HL-60 (cell line): ENCODE data around the gene FOXC2.

ENCODE experiments used
- DNase-seq, 2 experiments: peaks; one replicate each; pipeline ENCODE4 v3.0.0-alpha.2; 2010 to 2020; ENCODE audit warnings: low read depth in 1 of 2, low spot score in 1 of 2
- H3K27ac ChIP-seq: fragments of 250-450 bp; sonication (Bioruptor Pico); replicated peaks from 2 replicates; pipeline ENCODE4 v1.5.1; 2020; ENCODE audit warnings: mild to moderate bottlenecking, moderate library complexity
- H3K27me3 ChIP-seq: fragments of 250-450 bp; sonication (Bioruptor Pico); 2 replicates; pipeline ENCODE4 v1.5.1; 2021; ENCODE audit warnings: mild to moderate bottlenecking, moderate library complexity; ENCODE audit not compliant: insufficient read depth, poor library complexity, severe bottlenecking
- H3K4me3 ChIP-seq: replicated peaks from 2 replicates; pipeline ENCODE4 v1.5.1; 2011; ENCODE audit warnings: mild to moderate bottlenecking, control low read depth, low read length; ENCODE audit not compliant: insufficient read depth
- CTCF ChIP-seq: IDR thresholded peaks from one replicate; pipeline ENCODE4 v1.5.1; 2011; ENCODE audit warnings: low read length, control low read depth, inconsistent platforms; ENCODE audit not compliant: insufficient read depth
- GABPA ChIP-seq: IDR thresholded peaks from 2 replicates; pipeline ENCODE4 v1.6.1; 2012; ENCODE audit warnings: low read depth
- POLR2AphosphoS5 ChIP-seq: IDR thresholded peaks from 2 replicates; pipeline ENCODE4 v1.6.1; 2012; ENCODE audit warnings: low read depth
- REST ChIP-seq: IDR thresholded peaks from 2 replicates; pipeline ENCODE4 v1.6.1; 2012; ENCODE audit warnings: low read depth; ENCODE audit not compliant: insufficient replicate concordance
- SPI1 ChIP-seq: IDR thresholded peaks from 2 replicates; pipeline ENCODE4 v1.6.1; 2012; ENCODE audit warnings: low read depth, mild to moderate bottlenecking, borderline replicate concordance
- long read RNA-seq: library from polyadenylated mRNA; unstranded; transcript quantifications from one replicate; pipeline ENCODE4 v2.0.0, GENCODE V29; 2020

Gene FOXC2
- long read RNA-seq = 0 reads

GRCh38 chr16:86566601-86566965 is at the start of gene FOXC2:
FOXC2 (plus strand) TSS chr16:86566829; CDS start chr16:86567336, 507 bp downstream.
- peaks cover 12% of the 10 kb centered on the region for H3K27me3 ChIP-seq
- DNase-seq = no peak
- TF ChIP-seq SPI1 = no peak
- no peak within 1 kb of the TSS for H3K27ac ChIP-seq
- no peak within 1 kb of the TSS for H3K4me3 ChIP-seq

GRCh38 chr16:86517033-86517432 is 49.6 kb upstream of the FOXC2 start:
- H3K27me3 ChIP-seq = peaks cover 8% of the 10 kb centered on the region
- no peak for DNase-seq
- no peak overlapping the region for H3K4me3 ChIP-seq
- TF ChIP-seq GABPA (no peak), CTCF (no peak), REST (no peak), SPI1 (no peak), POLR2AphosphoS5 (no peak)
- no peak overlapping the region for H3K27ac ChIP-seq

GRCh38 chr16:86517652-86518258 is 48.9 kb upstream of the FOXC2 start:
- DNase-seq = peak in 1 of 2 experiments; percentile 12
- Histone ChIP-seq H3K4me3 (no peak overlapping the region), H3K27ac (no peak overlapping the region), H3K27me3 (peaks cover 5% of the 10 kb centered on the region)
- peak; percentile 14 for TF ChIP-seq CTCF
- no peak for TF ChIP-seq REST
- TF ChIP-seq GABPA = no peak
- TF ChIP-seq POLR2AphosphoS5 = no peak

GRCh38 chr16:86519007-86519648 is 47.5 kb upstream of the FOXC2 start:
- Histone ChIP-seq H3K27ac (no peak overlapping the region), H3K4me3 (no peak overlapping the region), H3K27me3 (peaks cover 5% of the 10 kb centered on the region)
- no peak for DNase-seq
- TF ChIP-seq POLR2AphosphoS5 = no peak
- TF ChIP-seq CTCF = no peak
- TF ChIP-seq REST = no peak
- TF ChIP-seq SPI1 = no peak
- TF ChIP-seq GABPA = no peak
